ENCODE measurements around the gene PGAM1. TPM values are rescaled to one million over a fixed set of nuclear protein-coding genes. Genes with fewer than 3 reads are reported as not detected.

PGAM1 gene
- polyA plus RNA-seq, 1 donor from 2014 or later: 195 TPM

DNA sequence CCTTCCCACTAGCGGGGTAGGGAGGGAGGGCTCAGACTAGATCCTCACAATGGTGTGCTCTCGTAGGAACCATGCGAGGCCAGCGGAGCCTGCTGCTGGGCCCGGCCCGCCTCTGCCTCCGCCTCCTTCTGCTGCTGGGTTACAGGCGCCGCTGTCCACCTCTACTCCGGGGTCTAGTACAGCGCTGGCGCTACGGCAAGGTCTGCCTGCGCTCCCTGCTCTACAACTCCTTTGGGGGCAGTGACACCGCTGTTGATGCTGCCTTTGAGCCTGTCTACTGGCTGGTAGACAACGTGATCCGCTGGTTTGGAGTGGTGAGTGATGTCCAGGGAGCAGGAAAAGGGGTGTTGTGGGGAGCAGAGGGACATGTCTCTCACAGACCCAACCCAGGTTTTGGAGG, 25.6 kb downstream of the PGAM1 start:
- no peaks in the 10 kb centered on the region for H3K36me3 ChIP-seq (ENCODE audit: insufficient read depth, low read length)
- no peaks in the 10 kb centered on the region for H4K20me1 ChIP-seq (ENCODE audit: insufficient read depth)
- no peak overlapping the region for H3K4me2 ChIP-seq (ENCODE audit: low read length)
- no peak overlapping the region for H2AFZ ChIP-seq (ENCODE audit: low read depth, low read length)
- no peak overlapping the region for H3K27ac ChIP-seq (ENCODE audit: low read length)
- H3K79me2 ChIP-seq (replicated peaks; ENCODE audit: insufficient read depth, low read length): peaks cover 20% of the 10 kb centered on the region
- H3K4me3 ChIP-seq (ENCODE audit: low read length): no peak overlapping the region
- no peaks in the 10 kb centered on the region for H3K9me2 ChIP-seq (ENCODE audit: insufficient read depth, low read length)
- no peaks in the 10 kb centered on the region for H3K27me3 ChIP-seq (ENCODE audit: insufficient read depth, low read depth, low read length)
- TF ChIP-seq EZH2 (IDR thresholded peaks at IDR 0.05; ENCODE audit: borderline replicate concordance, insufficient read depth, low read length, poor library complexity, severe bottlenecking) (no peak), SMC3 (conservative IDR thresholded peaks at IDR 0.05; ENCODE audit: poor library complexity) (no peak), RAD21 (conservative IDR thresholded peaks at IDR 0.05) (no peak), EP300 (conservative IDR thresholded peaks at IDR 0.05; ENCODE audit: poor library complexity, severe bottlenecking) (no peak), TAF1 (IDR thresholded peaks at IDR 0.05; ENCODE audit: low read depth) (no peak), POLR2AphosphoS5 (IDR thresholded peaks at IDR 0.05) (no peak), MXI1 (conservative IDR thresholded peaks at IDR 0.05; ENCODE audit: poor library complexity, severe bottlenecking) (no peak)
- TF ChIP-seq, protein P1, sequence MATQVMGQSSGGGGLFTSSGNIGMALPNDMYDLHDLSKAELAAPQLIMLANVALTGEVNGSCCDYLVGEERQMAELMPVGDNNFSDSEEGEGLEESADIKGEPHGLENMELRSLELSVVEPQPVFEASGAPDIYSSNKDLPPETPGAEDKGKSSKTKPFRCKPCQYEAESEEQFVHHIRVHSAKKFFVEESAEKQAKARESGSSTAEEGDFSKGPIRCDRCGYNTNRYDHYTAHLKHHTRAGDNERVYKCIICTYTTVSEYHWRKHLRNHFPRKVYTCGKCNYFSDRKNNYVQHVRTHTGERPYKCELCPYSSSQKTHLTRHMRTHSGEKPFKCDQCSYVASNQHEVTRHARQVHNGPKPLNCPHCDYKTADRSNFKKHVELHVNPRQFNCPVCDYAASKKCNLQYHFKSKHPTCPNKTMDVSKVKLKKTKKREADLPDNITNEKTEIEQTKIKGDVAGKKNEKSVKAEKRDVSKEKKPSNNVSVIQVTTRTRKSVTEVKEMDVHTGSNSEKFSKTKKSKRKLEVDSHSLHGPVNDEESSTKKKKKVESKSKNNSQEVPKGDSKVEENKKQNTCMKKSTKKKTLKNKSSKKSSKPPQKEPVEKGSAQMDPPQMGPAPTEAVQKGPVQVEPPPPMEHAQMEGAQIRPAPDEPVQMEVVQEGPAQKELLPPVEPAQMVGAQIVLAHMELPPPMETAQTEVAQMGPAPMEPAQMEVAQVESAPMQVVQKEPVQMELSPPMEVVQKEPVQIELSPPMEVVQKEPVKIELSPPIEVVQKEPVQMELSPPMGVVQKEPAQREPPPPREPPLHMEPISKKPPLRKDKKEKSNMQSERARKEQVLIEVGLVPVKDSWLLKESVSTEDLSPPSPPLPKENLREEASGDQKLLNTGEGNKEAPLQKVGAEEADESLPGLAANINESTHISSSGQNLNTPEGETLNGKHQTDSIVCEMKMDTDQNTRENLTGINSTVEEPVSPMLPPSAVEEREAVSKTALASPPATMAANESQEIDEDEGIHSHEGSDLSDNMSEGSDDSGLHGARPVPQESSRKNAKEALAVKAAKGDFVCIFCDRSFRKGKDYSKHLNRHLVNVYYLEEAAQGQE (IDR thresholded peaks at IDR 0.05; ENCODE audit: borderline replicate concordance): no peak
- TF ChIP-seq, protein P2, sequence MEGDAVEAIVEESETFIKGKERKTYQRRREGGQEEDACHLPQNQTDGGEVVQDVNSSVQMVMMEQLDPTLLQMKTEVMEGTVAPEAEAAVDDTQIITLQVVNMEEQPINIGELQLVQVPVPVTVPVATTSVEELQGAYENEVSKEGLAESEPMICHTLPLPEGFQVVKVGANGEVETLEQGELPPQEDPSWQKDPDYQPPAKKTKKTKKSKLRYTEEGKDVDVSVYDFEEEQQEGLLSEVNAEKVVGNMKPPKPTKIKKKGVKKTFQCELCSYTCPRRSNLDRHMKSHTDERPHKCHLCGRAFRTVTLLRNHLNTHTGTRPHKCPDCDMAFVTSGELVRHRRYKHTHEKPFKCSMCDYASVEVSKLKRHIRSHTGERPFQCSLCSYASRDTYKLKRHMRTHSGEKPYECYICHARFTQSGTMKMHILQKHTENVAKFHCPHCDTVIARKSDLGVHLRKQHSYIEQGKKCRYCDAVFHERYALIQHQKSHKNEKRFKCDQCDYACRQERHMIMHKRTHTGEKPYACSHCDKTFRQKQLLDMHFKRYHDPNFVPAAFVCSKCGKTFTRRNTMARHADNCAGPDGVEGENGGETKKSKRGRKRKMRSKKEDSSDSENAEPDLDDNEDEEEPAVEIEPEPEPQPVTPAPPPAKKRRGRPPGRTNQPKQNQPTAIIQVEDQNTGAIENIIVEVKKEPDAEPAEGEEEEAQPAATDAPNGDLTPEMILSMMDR (IDR thresholded peaks at IDR 0.05; ENCODE audit: poor library complexity, severe bottlenecking): no peak
- no peaks in the 10 kb centered on the region for H3K9me3 ChIP-seq (ENCODE audit: low read length)
- H3K9ac ChIP-seq (ENCODE audit: low read length): no peak overlapping the region
- no peaks in the 10 kb centered on the region for H3F3A ChIP-seq (ENCODE audit: insufficient read depth, low read length, poor library complexity, severe bottlenecking)

DNA sequence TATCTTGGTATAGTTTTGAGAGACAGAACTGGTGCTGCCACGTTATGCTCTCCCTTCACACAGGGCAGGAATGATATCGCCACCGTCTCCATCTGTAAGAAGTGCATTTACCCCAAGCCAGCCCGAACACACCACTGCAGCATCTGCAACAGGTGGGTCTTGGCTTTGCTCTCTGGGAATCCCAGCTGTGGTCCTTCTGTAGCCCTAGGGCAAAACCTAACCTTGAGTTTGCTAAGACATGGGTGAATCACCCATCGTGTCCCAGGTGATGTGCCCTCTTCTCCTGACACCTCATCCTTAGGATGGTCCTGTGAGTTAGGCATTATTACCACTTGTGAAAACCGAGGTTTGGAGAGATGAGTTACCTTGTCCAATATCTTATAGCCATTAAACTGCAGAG, 26.4 kb downstream of the PGAM1 start:
- no peak overlapping the region for H3K9ac ChIP-seq (ENCODE audit: low read length)
- H3K4me3 ChIP-seq (ENCODE audit: low read length): no peak overlapping the region
- TF ChIP-seq, protein P1 (IDR thresholded peaks at IDR 0.05; ENCODE audit: borderline replicate concordance): no peak
- TF ChIP-seq SMC3 (conservative IDR thresholded peaks at IDR 0.05; ENCODE audit: poor library complexity): no peak
- H3F3A ChIP-seq (ENCODE audit: insufficient read depth, low read length, poor library complexity, severe bottlenecking): no peaks in the 10 kb centered on the region
- no peaks in the 10 kb centered on the region for H3K9me2 ChIP-seq (ENCODE audit: insufficient read depth, low read length)
- no peak overlapping the region for H2AFZ ChIP-seq (ENCODE audit: low read depth, low read length)
- no peaks in the 10 kb centered on the region for H4K20me1 ChIP-seq (ENCODE audit: insufficient read depth)
- H3K79me2 ChIP-seq (replicated peaks; ENCODE audit: insufficient read depth, low read length): peaks cover 12% of the 10 kb centered on the region
- no peak overlapping the region for H3K4me2 ChIP-seq (ENCODE audit: low read length)
- H3K9me3 ChIP-seq (ENCODE audit: low read length): no peaks in the 10 kb centered on the region
- H3K27me3 ChIP-seq (ENCODE audit: insufficient read depth, low read depth, low read length): no peaks in the 10 kb centered on the region
- no peak overlapping the region for H3K27ac ChIP-seq (ENCODE audit: low read length)
- no peaks in the 10 kb centered on the region for H3K36me3 ChIP-seq (ENCODE audit: insufficient read depth, low read length)

Data from neural cell (in vitro differentiated cells).